GM12878 (cell line): ENCODE results near the gene CEP250. TPM values are rescaled to one million over a fixed set of nuclear protein-coding genes. Genes with fewer than 3 reads are reported as not detected.

Experiments used
- E4F1 ChIP-seq: fragments of 450-650 bp; IDR thresholded peaks from 2 replicates; pipeline ENCODE4 v1.6.1; 2018; ENCODE audit warnings: borderline replicate concordance, mild to moderate bottlenecking; ENCODE audit not compliant: partially characterized antibody
- FOXM1 ChIP-seq: IDR thresholded peaks from 2 replicates; pipeline ENCODE4 v1.6.1; 2012; ENCODE audit warnings: low read depth, mild to moderate bottlenecking, inconsistent platforms, low read length, moderate library complexity
- MTA2 ChIP-seq: fragments of 450-650 bp; IDR thresholded peaks from 2 replicates; pipeline ENCODE4 v1.6.1; 2016; ENCODE audit warnings: low read depth, mild to moderate bottlenecking, moderate library complexity
- RB1 ChIP-seq: fragments of 450-650 bp; formaldehyde crosslinking; IDR thresholded peaks from 2 replicates; pipeline ENCODE4 v1.6.1; 2017; ENCODE audit warnings: mild to moderate bottlenecking, borderline replicate concordance
- SMAD1 ChIP-seq: fragments of 450-650 bp; IDR thresholded peaks from 2 replicates; pipeline ENCODE4 v1.6.1; 2018; ENCODE audit warnings: mild to moderate bottlenecking, low read depth; ENCODE audit not compliant: partially characterized antibody
- TAF1 ChIP-seq: IDR thresholded peaks from 2 replicates; pipeline ENCODE4 v1.6.1; 2011; ENCODE audit warnings: mild to moderate bottlenecking, low read depth, low read length, borderline replicate concordance
- ZBTB11 ChIP-seq: fragments of 450-650 bp; formaldehyde crosslinking; IDR thresholded peaks from 2 replicates; pipeline ENCODE4 v1.5.0; 2022; ENCODE audit warnings: mild to moderate bottlenecking, missing genetic modification characterization
- polyA plus RNA-seq, 11 experiments: library from polyadenylated mRNA; depleted of rRNA in 4 of 11; unstranded in 6 of 11; stranded (reverse) in 5 of 11; fragments of >200 nt; fragmentation: Nextera tagmentation in 4 of 11; fragmentation: Illumina TruSeq in 1 of 11; extraction: Ambion mirVana in 4 of 11; extraction: Trizol in 1 of 11; gene quantifications; 1 replicate in 1 of 11; 2 replicates in 10 of 11; pipeline versions ENCODE4 v1.2.1 to v1.2.3, GENCODE V29; 2011 to 2016; ENCODE audit warnings: inconsistent platforms in 2 of 11, missing spikeins in 2 of 11, low read depth in 1 of 11
- total RNA-seq, 4 experiments: library from RNA; depleted of rRNA in 3 of 4; stranded (reverse); fragments of >200 nt in 3 of 4; fragmentation: Illumina TruSeq in 1 of 4; extraction: Trizol in 1 of 4; gene quantifications; 2 replicates each; pipeline versions ENCODE4 v1.2.1 to v1.2.3, GENCODE V29; 2013 to 2021
- TF ChIP-seq, protein P1 (sequence below): fragments of 450-650 bp; conservative IDR thresholded peaks from 2 replicates; pipeline ENCODE4 v1.6.1; 2017; ENCODE audit warnings: mild to moderate bottlenecking, moderate library complexity
- TF ChIP-seq, protein P2 (sequence below): IDR thresholded peaks from 2 replicates; pipeline ENCODE4 v1.6.1; 2012; ENCODE audit warnings: improper control_type of control experiment, low read depth, low read length; ENCODE audit not compliant: insufficient replicate concordance

CEP250 gene
- total and polyA plus RNA-seq, 10 of the 15 experiments (the other 5 are each of a cell fraction or from before 2014, with no cell fraction given): 2.4 to 41.6 (median 25.7) TPM

- TF ChIP-seq E4F1: no peak
- no peak for TF ChIP-seq TAF1
- TF ChIP-seq RB1: no peak
- no peak for TF ChIP-seq ZBTB11
- no peak for TF ChIP-seq MTA2
- TF ChIP-seq FOXM1: no peak
- TF ChIP-seq, protein P1, sequence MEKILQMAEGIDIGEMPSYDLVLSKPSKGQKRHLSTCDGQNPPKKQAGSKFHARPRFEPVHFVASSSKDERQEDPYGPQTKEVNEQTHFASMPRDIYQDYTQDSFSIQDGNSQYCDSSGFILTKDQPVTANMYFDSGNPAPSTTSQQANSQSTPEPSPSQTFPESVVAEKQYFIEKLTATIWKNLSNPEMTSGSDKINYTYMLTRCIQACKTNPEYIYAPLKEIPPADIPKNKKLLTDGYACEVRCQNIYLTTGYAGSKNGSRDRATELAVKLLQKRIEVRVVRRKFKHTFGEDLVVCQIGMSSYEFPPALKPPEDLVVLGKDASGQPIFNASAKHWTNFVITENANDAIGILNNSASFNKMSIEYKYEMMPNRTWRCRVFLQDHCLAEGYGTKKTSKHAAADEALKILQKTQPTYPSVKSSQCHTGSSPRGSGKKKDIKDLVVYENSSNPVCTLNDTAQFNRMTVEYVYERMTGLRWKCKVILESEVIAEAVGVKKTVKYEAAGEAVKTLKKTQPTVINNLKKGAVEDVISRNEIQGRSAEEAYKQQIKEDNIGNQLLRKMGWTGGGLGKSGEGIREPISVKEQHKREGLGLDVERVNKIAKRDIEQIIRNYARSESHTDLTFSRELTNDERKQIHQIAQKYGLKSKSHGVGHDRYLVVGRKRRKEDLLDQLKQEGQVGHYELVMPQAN: no peak
- TF ChIP-seq, protein P2, sequence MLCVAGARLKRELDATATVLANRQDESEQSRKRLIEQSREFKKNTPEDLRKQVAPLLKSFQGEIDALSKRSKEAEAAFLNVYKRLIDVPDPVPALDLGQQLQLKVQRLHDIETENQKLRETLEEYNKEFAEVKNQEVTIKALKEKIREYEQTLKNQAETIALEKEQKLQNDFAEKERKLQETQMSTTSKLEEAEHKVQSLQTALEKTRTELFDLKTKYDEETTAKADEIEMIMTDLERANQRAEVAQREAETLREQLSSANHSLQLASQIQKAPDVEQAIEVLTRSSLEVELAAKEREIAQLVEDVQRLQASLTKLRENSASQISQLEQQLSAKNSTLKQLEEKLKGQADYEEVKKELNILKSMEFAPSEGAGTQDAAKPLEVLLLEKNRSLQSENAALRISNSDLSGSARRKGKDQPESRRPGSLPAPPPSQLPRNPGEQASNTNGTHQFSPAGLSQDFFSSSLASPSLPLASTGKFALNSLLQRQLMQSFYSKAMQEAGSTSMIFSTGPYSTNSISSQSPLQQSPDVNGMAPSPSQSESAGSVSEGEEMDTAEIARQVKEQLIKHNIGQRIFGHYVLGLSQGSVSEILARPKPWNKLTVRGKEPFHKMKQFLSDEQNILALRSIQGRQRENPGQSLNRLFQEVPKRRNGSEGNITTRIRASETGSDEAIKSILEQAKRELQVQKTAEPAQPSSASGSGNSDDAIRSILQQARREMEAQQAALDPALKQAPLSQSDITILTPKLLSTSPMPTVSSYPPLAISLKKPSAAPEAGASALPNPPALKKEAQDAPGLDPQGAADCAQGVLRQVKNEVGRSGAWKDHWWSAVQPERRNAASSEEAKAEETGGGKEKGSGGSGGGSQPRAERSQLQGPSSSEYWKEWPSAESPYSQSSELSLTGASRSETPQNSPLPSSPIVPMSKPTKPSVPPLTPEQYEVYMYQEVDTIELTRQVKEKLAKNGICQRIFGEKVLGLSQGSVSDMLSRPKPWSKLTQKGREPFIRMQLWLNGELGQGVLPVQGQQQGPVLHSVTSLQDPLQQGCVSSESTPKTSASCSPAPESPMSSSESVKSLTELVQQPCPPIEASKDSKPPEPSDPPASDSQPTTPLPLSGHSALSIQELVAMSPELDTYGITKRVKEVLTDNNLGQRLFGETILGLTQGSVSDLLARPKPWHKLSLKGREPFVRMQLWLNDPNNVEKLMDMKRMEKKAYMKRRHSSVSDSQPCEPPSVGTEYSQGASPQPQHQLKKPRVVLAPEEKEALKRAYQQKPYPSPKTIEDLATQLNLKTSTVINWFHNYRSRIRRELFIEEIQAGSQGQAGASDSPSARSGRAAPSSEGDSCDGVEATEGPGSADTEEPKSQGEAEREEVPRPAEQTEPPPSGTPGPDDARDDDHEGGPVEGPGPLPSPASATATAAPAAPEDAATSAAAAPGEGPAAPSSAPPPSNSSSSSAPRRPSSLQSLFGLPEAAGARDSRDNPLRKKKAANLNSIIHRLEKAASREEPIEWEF: no peak
- TF ChIP-seq SMAD1: no peak
- TF ChIP-seq, all 136 proteins: peak for 0
Measured at GRCh38 chr20:35458388-35458787, 3.0 kb downstream of the CEP250 start (continued).
